Measurements from ENCODE around the gene PAAF1. TPM values are rescaled to one million over a fixed set of nuclear protein-coding genes. Genes with fewer than 3 reads are reported as not detected.
"Not testable (repeated sequence)": the region's sequence is repeated elsewhere in the genome, so short reads cannot be mapped to it uniquely, and the experiment has no call there.

Gene PAAF1, protein sequence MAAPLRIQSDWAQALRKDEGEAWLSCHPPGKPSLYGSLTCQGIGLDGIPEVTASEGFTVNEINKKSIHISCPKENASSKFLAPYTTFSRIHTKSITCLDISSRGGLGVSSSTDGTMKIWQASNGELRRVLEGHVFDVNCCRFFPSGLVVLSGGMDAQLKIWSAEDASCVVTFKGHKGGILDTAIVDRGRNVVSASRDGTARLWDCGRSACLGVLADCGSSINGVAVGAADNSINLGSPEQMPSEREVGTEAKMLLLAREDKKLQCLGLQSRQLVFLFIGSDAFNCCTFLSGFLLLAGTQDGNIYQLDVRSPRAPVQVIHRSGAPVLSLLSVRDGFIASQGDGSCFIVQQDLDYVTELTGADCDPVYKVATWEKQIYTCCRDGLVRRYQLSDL
- total RNA-seq: 20.1 TPM

DNA sequence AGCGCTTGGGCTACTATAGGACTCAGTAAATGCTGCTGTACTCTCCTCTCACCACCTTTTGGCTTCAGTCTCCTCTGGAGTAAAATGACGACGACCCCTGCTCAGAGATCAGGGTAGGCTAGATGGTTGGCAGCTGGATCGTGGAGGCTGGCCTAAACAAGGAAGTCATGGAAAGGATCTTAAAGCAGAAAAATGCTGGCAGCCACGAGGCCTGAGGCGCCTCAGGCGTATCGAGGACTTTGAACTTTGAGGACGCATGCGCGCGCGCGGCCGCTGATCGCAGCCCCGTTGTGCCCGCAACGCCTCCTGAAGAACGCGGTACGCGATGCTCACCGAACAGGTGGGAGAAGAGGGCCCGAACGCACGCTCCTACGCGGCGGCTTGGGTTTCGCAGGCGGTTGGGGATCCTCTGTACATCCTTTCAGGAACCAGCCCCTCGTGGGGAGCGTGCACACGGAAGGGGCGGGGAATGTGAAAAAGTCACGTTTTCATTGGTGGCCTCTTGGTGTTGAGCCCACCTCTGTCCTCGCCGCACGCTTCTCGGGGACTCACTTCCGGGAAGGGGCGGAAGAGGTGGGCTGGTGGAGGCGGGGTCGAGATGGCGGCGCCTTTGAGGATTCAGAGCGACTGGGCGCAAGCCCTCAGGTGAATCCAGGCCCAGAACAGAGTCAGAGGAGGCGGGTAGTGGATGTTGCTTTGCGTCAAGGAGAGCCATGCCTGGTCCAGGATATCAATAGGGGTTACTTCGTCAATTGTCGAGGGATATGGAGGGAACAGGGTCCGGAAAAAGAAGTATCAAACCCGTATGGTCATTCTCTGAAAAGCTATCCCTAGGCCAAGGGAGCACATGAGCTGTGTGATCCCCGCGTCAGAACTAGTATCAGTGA lies at the start of gene PAAF1, which contains the start of gene COA4:
TSS of gene PAAF1 (plus strand) at position 576 of the 887 bp plus-strand sequence. CDS start at position 599, 23 bp downstream.
TSS of gene COA4 (minus strand) at position 423 of the 887 bp plus-strand sequence. CDS start 3,468 bp downstream, outside the sequence.
- peak; percentile 99 for DNase-seq

DNA sequence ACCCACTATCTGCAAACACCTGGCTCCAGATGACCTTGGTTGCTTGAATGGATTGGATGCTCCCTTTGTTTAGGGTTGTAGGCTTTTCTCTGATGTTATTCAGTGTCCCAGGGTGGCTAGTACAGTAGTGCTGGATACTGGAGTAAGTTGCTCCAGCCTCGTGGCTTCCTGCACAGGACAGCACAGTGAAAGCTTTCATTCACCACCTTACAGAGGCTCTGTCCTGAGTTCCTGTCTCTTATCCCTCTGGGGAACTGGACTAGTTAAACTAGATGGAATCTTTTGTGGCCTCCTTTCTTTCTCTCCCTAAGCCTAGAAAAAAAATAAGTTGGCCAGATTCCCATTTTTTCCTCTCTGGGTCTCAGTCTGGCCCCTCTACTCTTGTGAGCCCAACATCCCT lies 46.5 kb upstream of the PAAF1 start:
- DNase-seq: no peak

DNA sequence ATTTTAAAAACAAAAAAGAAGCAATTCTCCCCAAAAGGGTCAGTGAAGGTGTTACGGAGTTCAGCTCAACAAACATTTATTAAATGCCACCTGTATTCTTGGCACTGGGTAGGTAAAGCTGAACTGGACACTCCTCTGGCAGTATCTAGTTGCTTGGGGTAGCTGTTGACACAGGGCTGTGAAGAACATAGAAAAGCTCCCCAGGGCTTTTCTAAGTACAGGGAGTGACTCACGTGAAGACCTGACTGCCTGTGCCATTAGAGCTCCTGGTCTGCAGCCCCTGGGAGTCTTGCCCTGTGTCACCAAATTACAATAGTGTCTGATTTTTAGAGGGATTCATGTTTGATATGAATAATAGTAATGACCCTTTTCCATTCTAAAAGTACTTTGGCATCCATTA lies 43.7 kb upstream of the PAAF1 start:
- no peak for DNase-seq

DNA sequence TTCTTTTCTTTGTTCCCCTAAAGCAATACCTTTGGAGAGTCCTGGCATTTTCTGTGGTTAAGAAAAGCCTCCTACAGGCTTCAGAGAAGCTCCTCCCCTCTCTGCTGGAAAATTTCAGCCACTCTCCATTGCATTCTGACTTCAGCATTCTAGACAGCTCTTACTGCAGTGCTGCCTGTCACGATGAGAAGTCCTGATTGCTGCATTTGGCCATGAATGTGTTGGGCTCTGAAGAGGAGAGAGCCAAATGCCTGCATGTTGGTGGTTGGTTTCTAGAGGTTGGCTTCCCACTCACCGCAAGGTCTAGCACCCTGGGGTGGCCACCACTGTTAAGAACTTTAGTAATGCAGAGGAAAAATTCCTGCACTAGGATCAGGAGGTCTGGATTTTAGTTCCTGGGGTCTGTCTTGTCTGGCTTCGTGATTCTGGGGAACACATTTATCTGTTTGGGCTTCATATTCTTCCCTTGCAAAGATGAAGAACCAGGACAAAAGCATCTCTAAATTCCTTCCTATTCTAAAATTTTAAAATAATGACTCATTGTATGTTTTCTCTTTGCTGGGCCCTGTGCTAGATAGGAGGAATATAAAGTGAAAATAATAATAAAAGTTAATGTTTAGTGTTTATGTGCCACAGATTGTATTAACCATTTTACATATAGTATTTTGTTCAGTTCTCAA lies 38.2 kb upstream of the PAAF1 start:
- no peak for DNase-seq

DNA sequence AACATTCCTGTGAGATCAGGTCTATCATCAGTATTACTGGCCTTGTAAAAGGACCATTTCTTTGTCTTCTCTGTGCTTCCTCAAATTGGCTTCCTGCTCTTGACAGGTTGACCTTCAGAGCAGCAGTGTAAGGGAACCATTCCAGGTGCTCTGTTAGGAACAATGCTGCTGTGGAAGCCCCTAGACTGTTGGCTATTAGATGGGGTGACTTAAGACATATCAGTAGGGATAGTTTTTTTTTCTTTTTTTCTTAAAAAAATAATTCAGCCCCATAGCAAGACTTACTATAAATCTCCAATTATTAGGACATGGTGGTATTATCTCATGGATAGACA lies 37.7 kb upstream of the PAAF1 start:
- DNase-seq: no peak

DNA sequence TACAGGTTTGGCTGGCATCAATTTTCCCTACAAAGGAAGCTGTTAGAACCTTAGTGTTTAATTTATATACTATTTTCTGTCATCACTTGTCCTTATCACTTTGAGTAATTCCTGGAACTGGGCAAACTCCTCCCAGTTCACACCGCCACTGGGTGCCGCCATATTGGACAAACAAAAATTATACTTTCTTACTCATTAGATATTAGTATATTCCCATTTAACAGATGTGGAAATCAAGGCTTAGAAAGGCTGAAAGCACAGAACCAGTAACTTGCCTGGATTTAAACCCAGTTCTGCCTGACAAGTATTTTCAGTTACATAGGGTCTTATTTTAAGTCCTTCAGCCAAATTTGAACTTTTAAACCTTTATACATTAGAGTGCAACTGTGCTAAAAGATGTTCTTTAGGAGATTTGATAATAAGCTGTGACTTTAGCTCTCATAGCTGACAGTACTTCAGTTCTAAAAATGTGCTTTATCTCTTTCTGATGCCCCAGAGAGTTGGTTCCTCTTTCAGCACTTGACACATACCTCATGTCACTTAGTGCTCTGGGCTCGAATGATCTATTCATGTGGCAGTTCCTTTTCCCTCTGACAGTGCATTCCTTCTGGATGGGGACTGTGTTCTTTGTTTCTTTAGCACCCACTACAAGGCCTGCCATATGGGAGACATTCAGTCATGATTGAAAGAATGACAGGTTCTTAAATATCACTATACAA lies 25.6 kb upstream of the PAAF1 start:
- no peak for DNase-seq

DNA sequence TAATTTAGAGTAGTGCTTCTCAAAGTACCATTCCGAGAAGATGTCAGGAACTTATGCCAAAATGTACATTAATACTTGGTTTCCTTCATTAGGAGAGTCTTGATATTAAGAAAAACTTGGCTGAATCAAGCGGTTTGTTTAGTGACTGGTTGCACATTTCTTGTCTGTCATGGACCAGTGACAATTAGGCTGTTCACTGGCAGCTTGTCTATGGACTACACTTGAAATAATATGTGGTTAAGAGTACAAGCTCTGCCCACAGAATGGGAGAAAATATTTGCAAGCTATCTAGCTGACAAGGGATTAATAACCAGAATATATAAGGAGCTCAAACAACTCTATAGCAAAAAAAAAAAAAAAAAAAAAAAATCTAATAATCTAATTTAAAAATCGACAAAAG lies 24.8 kb upstream of the PAAF1 start:
- DNase-seq: no peak

DNA sequence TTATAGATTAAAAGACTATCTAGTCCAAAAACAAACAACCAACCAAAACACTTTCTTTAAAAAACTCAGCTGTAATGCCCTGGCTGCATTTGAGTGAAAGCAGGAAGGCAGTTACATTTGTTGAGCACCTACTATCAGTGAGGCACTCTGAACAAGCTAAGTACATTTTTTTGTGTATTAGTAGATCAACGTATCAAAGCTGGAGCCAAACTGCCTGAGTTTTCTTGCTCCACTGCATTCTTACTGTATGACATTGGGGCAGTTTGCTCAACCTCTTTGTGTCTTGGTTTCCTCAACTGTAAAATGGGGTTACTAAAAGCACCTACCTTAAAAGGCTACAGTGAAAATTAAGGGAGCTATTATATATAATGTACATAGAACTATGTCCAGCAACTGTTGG lies 22.1 kb upstream of the PAAF1 start:
- no peak for DNase-seq

DNA sequence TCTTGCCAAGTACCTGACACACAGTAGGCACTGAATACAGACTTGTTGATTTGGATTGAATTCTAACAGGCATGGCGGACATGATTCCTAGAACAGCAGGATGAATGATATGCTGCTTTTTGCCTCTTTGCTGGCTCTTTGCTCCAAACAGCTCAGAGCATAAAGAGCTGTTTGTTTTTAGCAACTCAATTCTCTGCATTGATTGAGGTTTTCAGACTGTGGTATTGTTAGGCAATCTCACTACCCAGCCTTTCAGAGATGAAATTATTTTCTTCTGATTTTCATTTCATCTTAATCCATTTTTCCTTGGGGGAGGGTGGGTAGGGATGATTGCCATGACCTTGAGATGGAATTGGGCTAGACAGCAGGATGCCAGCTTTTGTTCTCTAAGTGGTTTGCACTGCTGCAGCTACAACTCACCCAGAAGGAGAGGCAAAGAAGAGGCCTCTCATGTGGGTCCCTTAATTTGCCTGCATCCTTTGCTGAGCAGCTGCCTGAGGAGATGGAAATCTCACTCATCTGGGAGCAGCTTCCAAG lies 20.7 kb upstream of the PAAF1 start:
- no peak for DNase-seq

DNA sequence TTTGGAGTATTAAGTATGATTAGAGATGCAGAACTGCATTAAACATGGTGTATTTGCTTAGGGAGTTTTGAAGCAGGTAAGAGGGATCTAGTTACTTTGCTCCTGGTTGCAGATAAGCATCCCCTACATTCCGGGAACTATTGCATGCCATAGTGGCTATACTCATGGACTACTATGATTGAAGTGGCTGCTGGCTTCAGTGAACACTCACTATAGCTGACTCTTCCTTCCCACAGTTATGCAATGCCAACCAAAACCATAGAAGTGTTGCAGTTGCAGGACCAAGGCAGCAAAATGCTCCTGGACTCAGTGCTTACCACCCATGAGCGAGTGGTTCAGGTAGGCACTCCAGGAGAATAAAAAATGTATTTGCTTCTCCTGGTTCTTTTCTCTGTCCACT lies 17.1 kb upstream of the PAAF1 start:
- DNase-seq: no peak

DNA sequence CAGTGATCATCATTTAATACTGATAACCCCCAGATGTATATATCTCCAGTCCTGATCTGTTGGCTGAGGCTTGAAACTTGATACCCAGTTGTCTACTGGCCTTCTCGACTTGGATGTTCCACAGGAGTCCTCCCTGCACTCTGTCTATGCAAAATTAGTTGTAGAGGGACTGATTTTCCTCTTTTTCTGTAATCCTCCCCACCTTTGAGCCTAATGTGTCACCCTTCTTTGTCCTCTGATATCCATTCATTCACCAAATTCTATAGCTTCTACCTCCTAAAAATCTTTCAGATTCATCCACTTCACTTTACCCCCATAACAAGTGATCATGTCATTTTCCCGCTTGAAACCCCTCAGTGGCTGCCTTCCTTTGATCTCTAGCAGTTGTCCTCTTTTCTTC lies 16.6 kb upstream of the PAAF1 start:
- no peak for DNase-seq

DNA sequence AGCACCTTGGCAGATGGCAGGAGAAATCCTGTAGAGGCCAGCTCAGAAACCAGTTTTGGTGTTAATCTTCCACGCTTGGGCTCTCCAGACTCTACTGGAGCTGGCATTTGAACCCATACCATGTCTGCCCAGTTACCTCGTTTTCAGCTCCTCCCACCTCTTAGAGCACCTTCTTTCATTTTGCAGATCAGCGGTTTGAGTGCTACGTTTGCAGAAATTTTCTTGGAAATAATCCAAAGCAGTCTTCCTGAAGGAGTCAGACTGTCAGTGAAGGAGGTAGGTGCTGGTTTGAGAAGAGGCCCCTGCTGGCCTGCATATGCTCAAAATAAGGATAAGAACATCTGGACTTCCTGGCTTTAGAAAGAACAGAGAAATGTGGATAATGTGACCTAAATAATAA lies 13.8 kb upstream of the PAAF1 start:
- DNase-seq: no peak

DNA sequence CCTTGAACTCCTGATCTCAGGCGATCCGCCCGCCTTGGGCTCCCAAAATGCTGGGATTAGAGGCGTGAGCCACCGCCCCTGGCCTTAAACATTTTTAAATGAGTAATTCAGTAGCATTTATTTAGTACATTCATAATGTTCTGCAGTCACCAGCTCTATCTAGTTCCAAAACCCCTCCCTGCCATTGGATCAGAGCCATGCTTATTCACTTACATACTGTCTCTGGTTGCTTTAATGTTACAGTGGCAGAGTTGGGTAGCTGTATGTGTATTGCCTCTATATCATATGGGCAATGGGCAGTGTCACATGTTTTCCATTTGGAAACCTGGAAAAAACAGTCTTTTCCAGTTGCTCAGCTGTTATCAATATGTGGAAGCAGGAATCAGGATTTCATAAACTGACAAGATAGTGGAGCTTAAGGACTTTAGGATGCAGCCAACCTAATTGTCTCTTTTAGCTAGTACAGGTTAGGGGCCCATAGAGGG lies 10.7 kb upstream of the PAAF1 start:
- peak; percentile 48 for DNase-seq

DNA sequence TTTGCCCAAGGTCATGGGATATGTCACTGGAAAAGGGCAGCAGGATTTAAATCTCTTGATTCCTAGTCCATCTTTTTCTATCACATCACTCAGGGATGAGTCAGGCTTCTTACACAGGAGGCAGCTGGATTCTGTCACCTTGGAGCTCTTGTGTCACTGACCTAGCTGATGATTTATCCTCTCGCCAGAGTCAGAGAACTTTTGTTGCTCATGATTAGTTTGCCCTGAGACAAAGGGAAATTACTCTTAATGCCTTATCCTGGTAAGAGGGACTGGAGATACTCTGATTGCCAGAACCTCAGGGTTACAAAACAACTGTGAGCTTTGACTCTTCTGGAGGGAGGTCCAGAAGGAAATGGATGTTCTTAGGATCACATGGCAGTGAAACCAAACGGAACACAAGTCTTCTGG lies 10.2 kb upstream of the PAAF1 start:
- peak; percentile 34 for DNase-seq

DNA sequence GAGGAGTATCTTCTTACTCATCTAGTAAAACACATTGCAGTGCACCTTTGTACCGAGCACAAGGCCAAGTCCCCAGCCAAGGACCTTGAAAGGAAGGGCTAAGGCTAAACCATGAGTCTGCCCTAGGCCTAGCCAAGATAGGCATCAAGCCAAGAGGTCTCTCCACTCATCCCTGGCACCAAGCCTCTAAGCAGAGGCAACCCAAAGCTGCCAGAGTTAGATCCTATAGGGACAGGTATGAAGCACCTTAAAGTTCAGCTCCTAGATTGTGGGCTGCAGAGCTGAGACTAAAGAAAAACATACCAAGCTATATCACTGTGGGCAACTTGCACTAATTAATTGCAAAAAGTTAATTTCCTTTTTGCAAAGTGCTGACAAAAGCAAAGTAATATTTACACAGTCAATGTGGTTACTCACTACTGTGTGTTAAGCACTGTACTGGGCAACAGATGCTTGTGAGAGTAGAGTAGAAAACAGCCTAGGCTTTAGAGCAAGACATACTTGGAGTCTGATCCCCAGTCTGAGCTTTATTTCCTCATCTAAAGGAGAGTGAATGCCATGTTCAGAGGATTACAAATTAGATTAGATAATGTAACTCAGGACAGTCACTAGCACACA lies 7.4 kb upstream of the PAAF1 start:
- DNase-seq: no peak

DNA sequence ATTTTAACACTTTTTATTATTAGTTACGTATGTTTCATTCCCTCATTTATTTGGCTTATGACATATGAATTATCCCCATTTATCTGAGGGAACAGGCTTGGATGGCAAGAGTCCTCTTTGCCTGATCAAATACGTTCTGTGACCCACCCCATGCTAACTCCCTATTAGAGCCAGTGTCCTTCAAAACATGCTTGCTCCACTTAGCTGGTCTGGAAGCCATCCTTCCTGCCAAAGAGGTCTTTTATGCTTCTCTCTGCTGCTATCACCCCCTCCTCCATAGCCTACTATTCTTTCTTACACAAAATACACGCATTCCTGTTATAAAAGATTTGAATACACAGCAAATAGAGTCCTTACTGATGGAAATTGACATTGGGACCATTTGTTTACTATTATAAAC lies 6.5 kb upstream of the PAAF1 start:
- DNase-seq: no peak

DNA sequence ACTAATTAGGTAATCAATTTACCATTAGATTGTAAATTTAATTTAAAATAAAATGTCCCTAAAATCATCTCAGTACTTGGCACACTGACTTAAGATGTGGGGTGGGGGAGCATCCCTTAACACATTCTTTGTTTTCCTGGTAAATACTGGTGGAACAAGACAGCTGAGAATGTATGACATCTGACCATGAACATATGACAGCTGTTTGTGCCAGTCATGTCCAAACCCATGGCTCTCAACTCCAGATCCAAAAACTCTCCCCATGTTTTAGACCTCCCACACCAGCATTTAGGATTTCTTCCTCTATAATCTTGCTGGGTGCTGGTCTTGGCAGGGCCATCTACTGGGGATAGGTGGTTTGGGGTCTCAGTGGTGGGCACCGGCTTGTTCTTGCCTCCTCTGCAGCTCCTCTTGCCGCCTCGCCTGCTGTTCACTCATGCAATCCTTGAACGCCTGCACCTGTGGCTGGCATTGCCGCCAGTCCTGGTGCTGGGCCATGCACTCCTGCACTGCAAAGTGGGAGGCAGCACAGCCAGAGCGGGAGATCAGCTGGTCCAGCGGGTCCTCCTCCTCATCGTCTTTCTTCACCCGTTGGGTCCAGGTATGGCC lies 3.9 kb upstream of the PAAF1 start:
- DNase-seq: peak; percentile 91

DNA sequence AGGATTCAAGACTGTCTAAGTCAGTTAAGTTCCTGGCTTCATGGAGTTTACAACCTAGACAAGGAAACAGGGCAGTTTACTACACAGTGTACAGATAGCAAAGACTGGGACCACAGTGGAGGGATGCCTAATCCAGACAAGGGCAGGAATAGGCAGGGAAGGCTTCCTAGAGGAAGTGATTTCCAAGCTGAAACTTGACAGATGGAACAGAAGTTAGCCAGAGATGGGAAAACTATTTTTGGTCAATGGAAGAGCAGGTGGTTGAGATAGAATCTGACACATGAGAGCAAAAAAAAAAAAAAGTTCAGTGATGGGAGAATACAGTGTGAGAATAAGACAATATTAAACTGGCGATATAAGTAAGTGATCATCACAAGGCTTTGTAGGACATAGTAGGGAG lies 1.4 kb upstream of the PAAF1 start:
- DNase-seq: peak; percentile 56

DNA sequence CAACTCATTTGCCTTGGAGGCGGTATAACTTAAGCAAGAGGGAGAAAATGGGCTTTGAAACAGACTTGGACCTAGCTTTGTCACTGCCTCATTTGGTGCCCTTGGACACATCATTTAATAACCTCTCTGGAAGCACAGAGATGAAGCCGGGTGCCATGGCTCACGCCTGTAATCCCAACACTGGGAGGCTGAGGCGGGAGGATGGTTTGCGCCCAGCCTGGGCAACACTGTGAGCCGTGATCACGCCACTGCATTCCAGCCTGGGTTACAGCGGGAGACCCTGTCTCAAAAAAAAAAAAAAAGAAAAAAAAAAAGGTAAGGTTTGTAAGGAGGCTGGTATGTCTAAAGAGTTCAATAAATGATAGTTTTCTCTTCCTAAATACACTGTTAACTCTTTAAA lies 959 bp upstream of the PAAF1 start:
- DNase-seq: no peak

DNA sequence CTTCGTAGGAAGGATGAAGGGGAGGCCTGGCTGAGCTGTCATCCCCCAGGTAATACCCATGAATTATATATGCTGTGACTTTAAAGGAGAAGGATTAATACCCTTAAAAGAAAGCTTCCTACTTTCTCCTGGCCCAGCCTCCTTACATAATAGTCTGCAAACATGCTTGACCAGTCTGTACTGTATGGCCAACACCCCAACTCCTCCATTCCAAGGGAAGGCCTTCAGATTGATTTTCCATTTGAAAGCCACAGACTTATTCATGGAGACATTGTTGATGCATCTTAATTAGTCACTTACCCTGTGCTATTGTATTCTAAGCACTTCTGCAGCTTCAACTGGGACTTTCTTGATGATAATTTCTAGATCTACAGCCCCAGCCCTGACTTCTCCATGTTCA lies 2.0 kb downstream of the PAAF1 start:
- DNase-seq: no peak

DNA sequence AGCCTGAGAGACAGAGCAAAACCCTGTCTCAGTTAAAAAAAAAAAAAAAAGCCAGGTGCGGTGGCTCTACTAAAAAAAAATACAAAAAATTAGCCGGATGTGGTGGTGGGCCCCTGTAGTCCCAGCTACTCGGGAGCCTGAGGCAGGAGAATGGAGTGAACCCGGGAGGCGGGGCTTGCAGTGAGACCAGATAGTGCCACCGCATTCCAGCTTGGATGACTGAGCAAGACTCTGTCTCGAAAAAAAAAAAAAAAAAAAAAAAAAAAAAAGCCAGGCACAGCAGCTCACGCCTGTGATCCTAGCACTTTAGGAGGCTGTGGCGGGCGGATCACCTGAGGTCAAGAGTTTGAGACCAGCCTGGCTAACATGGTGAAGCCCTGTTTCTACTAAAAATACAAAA lies 3.6 kb downstream of the PAAF1 start:
- DNase-seq: not testable (repeated sequence)
